ENCODE data around the gene B3GALT5.

DNA sequence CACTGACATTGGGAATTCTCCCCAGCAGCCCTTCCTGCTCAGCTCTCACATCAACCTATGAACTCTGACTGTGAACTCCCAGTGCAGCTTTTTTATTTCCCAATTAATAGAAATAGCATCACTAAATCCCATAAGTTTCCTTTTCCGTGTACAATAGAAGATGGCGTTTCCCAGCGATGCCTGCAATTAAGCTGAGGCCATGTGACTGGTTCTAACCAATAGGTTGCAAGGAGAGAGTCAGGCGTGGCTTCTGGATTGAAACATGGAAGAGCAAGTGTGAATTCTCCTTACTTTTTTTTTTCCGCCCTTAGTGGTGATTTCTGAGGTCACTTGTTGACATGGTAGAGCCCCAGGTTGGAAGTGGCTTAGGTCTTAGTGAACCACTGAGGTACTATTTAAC, 73.3 kb downstream of the B3GALT5 start:
- no peak for TF ChIP-seq CTCF (IDR thresholded peaks at IDR 0.05)
- no peak for TF ChIP-seq EP300 (IDR thresholded peaks at IDR 0.05)

Data from esophagus muscularis mucosa (tissue), 3 donors.